HG03045 (cell line): Measurements from ENCODE around the gene COMT.

Experiments
- ATAC-seq: cut with Tn5 transposase; IDR thresholded peaks from one replicate; pipeline ENCODE4 v1.9.1; 2021; ENCODE audit warnings: mild to moderate bottlenecking, moderate library complexity; ENCODE audit not compliant: unreplicated experiment

Gene COMT

GRCh38 chr22:19968450-19968891 is 26.9 kb downstream of the COMT start:
- ATAC-seq = no peak

- ATAC-seq = no peak
Measured at GRCh38 chr22:19969141-19969928, 27.8 kb downstream of the COMT start.

GRCh38 chr22:19970031-19970478 is 28.5 kb downstream of the COMT start:
- ATAC-seq = no peak

DNA sequence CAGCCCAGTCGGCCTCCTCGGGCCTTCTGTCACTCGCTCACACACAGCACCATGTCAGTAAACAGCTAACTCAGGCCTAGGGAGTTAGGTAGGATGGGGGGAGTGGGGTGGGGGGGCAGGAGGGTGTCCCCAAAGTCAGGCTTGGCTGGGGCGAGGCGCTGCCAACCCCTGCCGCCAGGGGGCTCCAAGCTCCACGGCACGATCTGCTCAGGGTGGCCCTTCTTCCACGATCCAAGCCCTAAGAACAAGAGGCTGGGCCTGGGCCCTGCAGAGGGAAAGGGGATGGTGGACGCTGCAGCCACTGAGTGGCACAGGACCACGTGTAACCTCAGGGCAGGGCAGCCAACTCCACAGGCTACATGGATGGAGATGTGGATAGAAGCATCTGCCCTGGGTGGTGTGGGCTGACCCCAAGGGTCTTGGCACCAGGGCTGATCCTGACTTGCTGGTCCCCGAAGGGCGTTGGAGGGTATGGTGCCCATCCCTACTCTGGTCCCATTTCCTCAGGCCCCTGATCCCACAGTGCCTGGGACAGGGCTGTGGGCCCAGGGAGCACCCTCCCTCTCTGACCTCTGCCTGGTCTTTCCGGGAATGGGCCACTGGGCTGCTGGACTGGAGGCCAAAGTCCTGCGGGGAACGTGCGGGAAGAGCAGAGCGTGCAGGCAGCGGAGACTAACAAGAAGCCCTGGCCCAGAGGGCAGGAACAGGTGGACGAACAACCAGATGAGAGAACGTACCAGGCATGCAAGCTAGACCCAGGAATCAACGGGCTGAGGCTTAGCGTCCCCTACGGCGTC is 29.1 kb downstream of the COMT start:
- ATAC-seq = no peak

DNA sequence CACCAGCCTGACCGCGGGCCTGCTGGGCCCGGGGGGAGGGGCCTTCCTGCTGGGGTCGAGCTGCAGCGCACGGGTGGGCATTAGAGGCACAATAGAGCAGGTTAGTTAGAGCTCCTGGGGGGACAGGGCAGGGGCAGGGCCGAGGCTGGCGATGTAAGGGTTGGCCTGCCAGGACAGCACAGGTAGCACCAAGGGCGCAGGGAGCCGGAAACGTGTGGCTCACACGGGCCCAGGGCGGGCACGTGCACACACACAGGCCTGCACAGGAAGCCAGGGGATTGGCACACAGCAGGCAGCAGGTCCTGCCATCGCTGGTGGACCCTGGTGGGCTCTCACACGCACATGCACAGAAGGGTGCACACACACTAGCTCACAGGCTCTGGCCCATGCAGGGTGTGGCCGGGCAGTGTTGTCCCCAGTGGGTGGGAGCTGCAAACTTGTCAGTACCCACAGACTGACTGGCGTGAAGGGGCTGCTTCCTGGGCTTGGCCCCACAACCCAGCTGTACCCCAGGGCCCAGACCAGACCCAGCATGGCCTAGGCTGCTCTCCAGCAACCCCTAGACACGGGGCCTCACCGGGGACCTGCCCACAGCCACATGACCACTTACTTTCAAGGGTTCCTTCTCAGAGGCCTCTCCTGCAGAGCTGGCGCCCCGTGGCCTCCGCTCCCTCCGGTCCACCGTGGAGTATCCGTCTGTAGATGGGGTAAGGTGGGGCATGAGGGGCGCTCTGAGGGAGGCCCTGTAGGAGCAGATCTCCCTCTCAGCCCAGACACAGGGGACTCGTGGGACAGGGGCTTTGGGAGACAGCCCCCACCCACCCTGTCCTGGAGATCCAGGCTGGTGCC is 29.9 kb downstream of the COMT start:
- no peak for ATAC-seq

GRCh38 chr22:19972251-19972650 is 30.7 kb downstream of the COMT start:
- no peak for ATAC-seq

DNA sequence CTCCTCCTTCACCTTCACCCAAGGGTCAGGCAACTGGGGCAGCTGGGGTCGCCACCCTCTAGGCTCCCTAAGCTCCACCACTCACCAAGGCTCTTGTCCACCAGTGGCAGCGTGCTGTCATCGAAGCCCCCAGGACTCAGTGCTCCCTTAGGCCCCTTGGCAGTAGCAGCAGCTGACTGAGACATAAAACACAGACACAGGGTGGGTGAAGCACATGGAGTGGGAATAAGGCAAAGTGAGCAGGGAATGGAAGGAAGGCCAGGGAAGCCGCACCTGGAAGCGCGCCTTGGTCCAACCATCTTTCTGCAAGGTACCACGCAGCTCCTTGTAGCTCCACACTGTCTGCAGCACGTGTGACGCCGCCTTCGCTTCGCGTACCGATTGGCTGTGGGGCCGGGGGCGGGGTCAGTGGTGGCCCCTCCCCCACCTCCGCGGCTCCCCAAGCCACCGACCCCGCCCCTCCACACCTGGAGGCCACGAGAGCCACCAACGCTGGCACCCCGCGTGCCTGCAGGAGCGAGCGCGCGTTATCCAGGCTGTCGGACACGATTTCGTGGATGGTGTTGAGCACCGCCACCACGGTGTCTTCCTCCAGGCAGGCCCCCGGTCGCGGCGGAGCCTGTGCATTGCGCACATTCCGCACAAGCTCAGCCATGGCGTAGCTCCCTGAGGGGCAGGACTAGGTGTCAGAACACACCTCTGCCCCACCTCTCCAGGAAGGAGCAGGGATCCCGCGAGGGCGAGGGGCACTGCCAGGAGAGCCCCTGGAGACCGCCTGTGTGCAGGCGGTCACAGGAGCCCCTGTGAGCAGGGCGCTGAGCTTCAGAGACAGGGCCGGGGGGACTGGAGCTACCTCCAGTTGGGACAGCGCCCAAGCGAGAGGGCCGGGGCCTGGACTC is 31.3 kb downstream of the COMT start:
- ATAC-seq = no peak

DNA sequence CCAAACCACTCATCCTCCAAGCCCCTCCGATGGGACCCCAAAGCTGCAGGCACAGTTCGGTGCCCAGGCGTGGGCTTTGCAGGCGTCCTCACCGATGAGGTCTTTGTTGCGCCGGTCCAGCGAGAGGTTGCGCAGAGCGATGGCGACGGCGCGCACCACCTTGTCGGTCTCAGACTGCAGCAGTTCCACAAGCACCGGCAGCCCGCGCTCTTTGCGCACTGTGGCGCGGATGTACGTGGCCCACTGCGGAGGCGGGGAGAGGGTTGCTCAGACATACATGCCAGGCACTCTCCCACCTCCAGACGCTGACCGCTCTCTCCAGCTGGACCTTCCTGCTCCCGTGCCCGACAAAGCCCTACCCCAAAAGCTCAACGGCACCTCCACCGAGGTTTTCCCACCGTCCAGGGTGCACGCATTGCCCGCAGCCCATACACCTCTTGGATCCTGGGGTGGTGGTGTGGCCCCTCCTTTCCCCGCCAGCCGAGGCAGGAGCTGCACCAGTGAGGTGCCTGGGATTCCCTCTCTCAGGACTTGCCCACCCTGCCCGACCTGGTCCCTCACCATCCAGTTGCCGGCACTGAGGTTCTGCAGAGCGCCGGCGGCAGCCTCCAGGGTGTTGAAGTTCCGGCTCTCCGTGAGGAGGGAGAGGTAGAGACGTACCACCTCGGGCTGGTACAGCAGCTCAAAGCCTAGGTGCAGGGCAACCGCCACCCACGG is 32.1 kb downstream of the COMT start:
- no peak for ATAC-seq

DNA sequence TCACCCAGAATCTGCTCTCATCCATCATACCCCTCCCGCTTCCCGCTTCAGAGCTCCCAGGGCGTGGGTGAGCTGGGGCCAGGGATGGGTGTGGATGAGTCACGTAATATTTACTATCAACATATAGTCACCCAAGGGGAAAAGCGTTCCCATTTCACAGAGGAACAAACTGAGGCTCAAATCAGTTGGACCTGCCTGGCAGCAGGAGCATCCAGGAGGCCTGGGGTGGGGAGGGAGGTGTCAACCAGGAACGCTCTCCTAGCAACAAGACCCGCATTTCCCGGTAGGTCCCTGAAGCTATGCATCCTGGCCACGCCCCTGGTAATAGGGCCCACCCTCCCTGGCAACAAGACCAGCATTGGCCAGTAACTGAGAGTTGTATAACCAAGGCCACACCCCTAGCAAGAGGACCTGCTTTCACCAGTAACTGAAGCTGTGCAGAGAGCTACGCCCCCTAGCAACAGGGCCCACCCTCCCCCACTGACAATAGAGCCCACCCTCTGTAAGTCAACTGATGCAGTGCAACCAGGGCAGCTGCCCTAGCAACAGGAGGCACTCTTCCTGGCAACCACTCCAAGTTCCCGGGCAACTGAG is 32.8 kb downstream of the COMT start:
- ATAC-seq = no peak

DNA sequence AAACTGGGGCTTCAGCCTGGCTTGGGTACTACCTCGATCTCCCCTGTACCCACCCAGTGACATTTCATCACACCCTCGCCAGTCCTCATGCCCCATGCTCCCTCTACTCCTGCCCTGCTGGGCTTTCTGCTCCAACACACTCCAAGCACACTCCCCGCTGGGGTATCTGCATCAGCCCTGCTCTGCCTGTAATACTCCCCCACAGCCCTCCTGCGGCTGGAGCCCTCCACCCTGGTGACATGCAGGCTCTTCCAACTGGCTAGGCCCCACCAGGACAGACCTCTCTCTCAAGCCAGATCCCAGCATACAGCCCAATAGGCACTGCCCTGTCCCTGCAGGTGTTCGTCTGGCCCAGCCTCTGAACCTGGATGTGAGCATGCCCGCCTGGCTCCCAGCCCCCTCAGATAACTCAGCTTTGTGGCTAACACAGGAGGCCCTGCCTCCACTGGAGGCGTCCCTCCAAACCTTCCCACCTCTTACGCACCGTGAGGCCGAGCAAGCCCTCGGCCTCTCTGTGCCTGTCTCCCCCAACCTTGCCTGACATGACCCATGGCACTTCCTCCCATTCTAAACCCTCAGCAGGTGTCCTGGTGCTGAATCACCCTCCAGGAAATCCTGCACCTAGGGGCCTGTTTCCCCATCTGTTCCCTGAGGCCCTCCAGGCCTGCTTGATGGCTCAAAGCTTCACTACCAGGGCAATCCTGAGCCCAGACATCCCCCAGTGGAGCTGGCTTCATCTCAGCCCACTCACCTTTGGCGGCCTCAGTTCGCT is 33.5 kb downstream of the COMT start:
- ATAC-seq = no peak

DNA sequence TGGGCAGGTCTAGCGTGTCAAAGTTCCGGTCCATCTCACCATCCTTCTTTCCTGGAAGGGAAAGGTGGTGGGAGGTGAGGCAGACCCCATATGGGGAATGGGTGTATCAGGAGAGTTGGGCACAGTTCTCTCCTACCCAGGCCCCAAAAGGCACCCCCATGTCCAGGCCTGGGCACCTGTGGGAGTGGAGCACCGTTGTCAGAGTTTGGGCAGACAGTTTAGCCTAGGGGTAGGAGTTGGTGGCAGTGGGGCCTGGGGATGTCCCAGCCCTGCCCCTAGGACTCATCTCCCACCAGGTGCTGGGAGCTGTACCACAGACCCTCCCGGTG is 34.1 kb downstream of the COMT start:
- no peak for ATAC-seq

GRCh38 chr22:19976671-19977070 is 35.1 kb downstream of the COMT start:
- no peak for ATAC-seq

DNA sequence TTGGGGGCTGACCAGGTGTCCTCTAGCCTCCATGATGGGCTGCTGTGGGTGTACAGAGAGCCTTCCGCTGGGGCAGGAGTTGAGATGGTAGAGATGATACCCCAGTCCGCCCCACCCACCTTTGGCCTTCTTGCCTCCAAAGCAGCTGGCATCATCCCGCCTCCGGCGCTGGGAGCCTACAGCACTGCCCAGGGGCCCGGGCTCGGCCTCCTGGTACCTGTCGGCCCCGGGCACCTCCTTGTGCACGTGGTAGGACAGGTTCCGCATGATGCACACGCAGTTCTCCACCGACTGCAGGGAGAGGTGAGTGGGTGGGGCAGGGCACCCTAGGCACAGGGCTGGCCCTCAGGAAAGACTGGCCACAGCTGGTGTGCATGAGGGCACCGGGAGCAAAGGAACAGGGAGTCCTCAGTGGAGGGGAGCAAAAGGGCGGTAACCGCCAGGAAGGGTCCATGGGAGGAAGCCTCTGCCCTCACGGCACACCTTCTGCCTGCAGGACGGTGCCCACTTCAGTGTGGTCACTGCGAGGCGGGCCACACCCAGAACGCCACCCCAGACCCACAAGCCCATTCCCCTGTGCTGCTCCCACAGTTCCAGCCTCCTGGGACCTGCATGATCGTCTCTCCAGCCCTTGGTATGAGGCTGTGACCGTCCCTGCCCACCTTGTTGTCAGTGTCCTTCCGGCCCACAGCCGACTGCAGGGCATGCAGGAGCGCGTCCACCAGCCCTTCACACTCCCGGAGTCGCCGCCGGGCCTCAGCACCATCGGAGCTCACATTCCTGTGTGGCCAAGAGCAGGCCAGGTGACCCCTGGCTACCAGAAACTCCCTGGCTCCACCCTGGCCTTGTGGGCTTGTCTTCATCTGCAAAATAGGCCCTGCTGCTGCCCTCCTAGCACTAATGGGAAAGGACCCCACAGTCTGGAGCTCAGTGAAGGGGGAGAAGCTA is 36.0 kb downstream of the COMT start:
- no peak for ATAC-seq

- ATAC-seq = no peak
Measured at GRCh38 chr22:19978748-19979147, 37.2 kb downstream of the COMT start.

- ATAC-seq = no peak
Measured at GRCh38 chr22:19979712-19980493, 38.3 kb downstream of the COMT start.

GRCh38 chr22:19980766-19981165 is 39.2 kb downstream of the COMT start:
- no peak for ATAC-seq
